Tibial artery (tissue), 4 donors: ENCODE measurements around the gene ECHDC3.

Experiments
- DNase-seq, 2 donors: peaks; one replicate each; pipeline ENCODE4 v3.0.0-alpha.2; 2019
- H3K27ac ChIP-seq, 2 donors: fragments of 200-600 bp; sonication (generic) in 1 of 2; 1 replicate in 1 of 2; 2 replicates in 1 of 2; pipeline ENCODE4 v1.5.1; 2018 to 2019; ENCODE audit warnings: mild to moderate bottlenecking in 1 of 2
- H3K27me3 ChIP-seq, 2 donors: fragments of 200-600 bp; sonication (generic) in 1 of 2; one replicate each; pipeline versions ENCODE4 v1.5.1 to v1.6.0; 2016 to 2019
- H3K36me3 ChIP-seq, 3 donors: fragments of 200-600 bp; sonication (generic) in 2 of 3; one replicate each; pipeline ENCODE4 v1.5.1; 2016 to 2019; ENCODE audit warnings: mild to moderate bottlenecking in 2 of 3
- H3K4me1 ChIP-seq, 4 donors: fragments of 200-600 bp; sonication (generic) in 2 of 4; 1 replicate in 3 of 4; 2 replicates in 1 of 4; pipeline ENCODE4 v1.5.1; 2016 to 2019
- H3K4me3 ChIP-seq, 2 donors: fragments of 200-600 bp; sonication (generic) in 1 of 2; 1 replicate in 1 of 2; 2 replicates in 1 of 2; pipeline ENCODE4 v1.5.1; 2018 to 2019; ENCODE audit warnings: mild to moderate bottlenecking in 2 of 2
- H3K9me3 ChIP-seq, 3 donors: fragments of 200-600 bp; sonication (generic) in 1 of 3; one replicate each; pipeline ENCODE4 v1.5.1; 2016 to 2019
- intact Hi-C: fragments of 100-400 bp; cut with DNase I; formaldehyde crosslinking; loops from one replicate; pipeline ENCODE4 v1.15.0; 2023; ENCODE audit warnings: low total_unique reads
- TF ChIP-seq, protein P1 (sequence below), 2 experiments: fragments of 200-600 bp in 1 of 2; fragments of 450-650 bp in 1 of 2; IDR thresholded peaks; one replicate each; pipeline ENCODE4 v1.5.1; 2017 to 2019; ENCODE audit warnings: antibody characterized with exemption in 2 of 2, mild to moderate bottlenecking in 1 of 2, moderate library complexity in 1 of 2

The ECHDC3 gene

DNA sequence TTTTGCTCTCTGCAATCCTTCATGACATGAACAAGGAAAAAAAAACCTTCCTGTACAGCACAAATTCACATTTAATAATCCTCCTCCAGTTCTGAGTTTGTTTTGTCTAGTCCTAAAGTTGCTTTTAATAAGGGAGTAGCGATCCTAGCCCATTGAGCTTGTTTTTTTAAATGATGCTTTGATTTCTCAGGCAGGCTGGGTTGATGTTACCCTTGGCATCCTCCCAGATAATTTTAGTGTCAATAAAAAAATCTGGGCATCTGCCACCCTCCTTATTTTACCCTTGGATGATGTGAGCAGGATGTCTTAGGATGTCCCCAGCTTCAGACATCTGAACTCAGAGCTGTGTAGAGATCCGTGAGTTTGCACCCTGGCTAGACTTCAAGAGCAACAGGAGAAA is 47.1 kb downstream of the ECHDC3 start:
- no peaks in the 10 kb centered on the region for H3K9me3 ChIP-seq
- H3K4me3 ChIP-seq: no peak overlapping the region
- H3K4me1 ChIP-seq: no peaks in the 10 kb centered on the region
- intact Hi-C loops: no loop called here
- DNase-seq: no peak
- H3K36me3 ChIP-seq: no peaks in the 10 kb centered on the region
- H3K27ac ChIP-seq: no peak overlapping the region
- peaks cover 0 to 4% of the 10 kb centered on the region in 2 donors for H3K27me3 ChIP-seq
- TF ChIP-seq, protein P1, sequence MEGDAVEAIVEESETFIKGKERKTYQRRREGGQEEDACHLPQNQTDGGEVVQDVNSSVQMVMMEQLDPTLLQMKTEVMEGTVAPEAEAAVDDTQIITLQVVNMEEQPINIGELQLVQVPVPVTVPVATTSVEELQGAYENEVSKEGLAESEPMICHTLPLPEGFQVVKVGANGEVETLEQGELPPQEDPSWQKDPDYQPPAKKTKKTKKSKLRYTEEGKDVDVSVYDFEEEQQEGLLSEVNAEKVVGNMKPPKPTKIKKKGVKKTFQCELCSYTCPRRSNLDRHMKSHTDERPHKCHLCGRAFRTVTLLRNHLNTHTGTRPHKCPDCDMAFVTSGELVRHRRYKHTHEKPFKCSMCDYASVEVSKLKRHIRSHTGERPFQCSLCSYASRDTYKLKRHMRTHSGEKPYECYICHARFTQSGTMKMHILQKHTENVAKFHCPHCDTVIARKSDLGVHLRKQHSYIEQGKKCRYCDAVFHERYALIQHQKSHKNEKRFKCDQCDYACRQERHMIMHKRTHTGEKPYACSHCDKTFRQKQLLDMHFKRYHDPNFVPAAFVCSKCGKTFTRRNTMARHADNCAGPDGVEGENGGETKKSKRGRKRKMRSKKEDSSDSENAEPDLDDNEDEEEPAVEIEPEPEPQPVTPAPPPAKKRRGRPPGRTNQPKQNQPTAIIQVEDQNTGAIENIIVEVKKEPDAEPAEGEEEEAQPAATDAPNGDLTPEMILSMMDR (IDR thresholded peaks at IDR 0.05): no peak

DNA sequence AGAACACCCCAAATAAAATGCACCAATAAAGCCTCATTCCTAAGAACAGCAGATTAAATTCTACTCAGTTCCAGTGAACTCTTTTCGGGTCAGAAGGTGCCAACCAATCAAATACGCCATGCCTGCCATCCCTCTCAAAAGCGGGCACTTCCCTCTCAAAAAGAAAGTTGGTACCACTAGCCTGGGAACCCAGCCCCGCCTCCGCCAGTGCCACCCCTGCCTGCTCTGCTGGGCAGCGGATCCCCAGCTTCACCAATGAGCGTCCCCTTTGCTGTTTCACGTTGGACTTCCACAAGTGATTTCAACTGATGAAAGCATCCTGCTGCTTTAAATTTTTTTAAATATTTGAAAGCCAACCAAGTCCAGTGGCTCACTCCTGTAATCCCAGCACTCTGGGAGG is 47.8 kb downstream of the ECHDC3 start:
- DNase-seq: no peak
- intact Hi-C loops: no loop called here

DNA sequence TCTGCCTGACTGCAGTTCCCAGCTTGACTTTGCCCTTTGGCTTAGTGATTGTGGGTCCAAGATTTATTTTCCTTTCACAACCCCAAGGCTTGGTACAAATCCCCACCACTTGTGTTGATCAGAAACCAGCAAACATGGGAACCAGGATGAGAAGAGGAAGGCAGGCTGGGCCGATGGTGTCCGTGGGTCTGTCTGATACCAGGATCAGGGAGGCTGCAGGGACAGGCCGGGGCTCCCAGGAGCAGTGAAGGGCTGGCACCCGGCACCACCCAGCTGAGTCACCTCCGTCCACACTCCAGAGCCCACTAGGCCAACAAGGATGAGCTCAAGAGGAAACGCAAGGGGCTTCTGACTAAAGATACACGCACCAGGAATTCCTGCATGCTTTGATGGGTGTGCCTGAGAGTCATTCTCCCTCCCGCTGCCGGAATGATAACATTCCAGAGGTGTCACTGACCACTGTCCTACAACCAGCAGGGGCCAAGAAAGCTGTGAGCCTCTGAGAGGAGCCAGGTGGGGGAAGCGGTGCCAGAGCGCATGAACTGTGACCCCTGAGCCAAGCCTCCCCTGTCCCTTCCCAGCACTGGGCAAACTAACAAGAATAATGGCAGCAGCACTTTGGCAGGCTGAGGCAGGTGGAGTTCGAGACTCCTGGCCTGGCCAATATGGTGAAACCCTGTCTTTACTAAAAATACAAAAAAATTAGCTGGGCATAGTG is 51.7 kb downstream of the ECHDC3 start:
- no peak overlapping the region for H3K27ac ChIP-seq
- TF ChIP-seq, protein P1 (IDR thresholded peaks at IDR 0.05): no peak
- H3K4me3 ChIP-seq: no peak overlapping the region
- peaks cover 0 to 4% of the 10 kb centered on the region in 2 donors for H3K27me3 ChIP-seq
- H3K9me3 ChIP-seq: no peaks in the 10 kb centered on the region
- intact Hi-C loops: no loop called here
- no peaks in the 10 kb centered on the region for H3K4me1 ChIP-seq
- no peaks in the 10 kb centered on the region for H3K36me3 ChIP-seq
- no peak for DNase-seq

More for the DNA sequence above, 47.8 kb downstream of the ECHDC3 start:
- TF ChIP-seq, protein P1 (IDR thresholded peaks at IDR 0.05): no peak
- Histone ChIP-seq H3K27ac (no peak overlapping the region), H3K4me3 (no peak overlapping the region), H3K4me1 (no peaks in the 10 kb centered on the region), H3K9me3 (no peaks in the 10 kb centered on the region), H3K27me3 (peaks cover 0 to 4% of the 10 kb centered on the region in 2 donors), H3K36me3 (no peaks in the 10 kb centered on the region)

DNA sequence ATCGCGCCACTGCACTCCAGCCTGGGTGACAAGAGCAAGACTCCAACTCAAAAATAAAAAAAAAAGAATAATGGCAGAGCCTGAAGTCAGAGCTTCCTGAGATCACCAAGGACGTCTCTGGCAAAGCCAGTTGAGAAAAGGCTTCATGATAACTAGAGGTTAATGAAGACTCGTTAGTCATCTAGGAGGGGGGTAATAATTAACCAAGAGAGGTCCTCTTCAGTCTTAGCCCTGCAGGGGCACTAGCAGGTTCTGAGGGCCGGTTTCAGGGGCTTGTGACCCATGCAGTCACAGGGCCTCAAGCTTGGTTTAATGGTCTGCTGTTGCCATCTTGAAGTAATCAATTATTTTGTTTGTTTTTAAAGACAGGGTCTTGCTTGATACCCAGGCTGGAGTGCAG is 52.4 kb downstream of the ECHDC3 start:
- Histone ChIP-seq H3K27me3 (peaks cover 0 to 4% of the 10 kb centered on the region in 2 donors), H3K36me3 (no peaks in the 10 kb centered on the region), H3K27ac (no peak overlapping the region), H3K4me1 (no peaks in the 10 kb centered on the region), H3K4me3 (no peak overlapping the region), H3K9me3 (no peaks in the 10 kb centered on the region)
- TF ChIP-seq, protein P1 (IDR thresholded peaks at IDR 0.05): no peak
- no peak for DNase-seq
- intact Hi-C loops: no loop called here

DNA sequence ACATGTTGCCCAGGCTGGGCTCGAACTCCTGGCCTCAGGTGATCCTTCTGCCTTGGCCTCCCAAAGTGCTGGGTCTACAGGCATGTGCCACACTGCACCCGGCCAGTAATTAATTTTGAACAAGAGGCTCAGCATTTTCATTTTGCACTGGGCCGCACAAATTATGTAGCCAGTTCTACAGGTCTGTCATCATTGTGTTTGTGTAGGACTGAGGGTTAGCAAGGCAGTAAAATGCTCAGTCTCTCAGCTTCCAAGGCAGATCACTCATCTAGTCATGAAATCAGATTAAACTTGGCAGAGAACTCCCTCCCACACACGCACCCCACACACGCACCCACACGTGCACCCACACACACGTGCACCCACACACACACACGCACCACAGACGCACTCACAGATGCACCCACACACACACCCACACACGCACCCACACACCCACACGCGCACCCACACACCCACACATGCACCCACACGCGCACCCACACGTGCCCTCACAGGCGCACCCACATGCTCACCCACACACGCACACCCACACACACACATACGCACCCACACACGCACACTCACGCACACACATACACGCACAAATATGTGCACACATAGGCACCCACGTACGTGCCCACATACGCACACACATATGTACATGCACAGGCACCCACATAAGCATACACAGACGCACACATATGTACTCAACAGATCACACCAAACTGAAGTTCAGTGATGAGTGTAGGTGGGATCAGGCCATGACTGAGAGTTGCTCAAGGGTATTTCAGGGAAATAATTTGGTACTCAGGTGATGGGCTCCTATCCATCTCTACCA is 53.1 kb downstream of the ECHDC3 start:
- Histone ChIP-seq H3K4me1 (no peaks in the 10 kb centered on the region), H3K27ac (no peak overlapping the region), H3K9me3 (no peaks in the 10 kb centered on the region), H3K4me3 (no peak overlapping the region), H3K27me3 (peaks cover 0 to 4% of the 10 kb centered on the region in 2 donors), H3K36me3 (no peaks in the 10 kb centered on the region)
- DNase-seq: no peak
- TF ChIP-seq, protein P1 (IDR thresholded peaks at IDR 0.05): no peak
- intact Hi-C loops: no loop called here
